Peyer's patch (tissue), 4 donors: Measurements from ENCODE around the gene GLI3. TPM values are rescaled to one million over a fixed set of nuclear protein-coding genes. Genes with fewer than 3 reads are reported as not detected.

Experiments
- DNase-seq, 3 donors: peaks; one replicate each; pipeline ENCODE4 v3.0.0-alpha.2; 2017 to 2019
- H3K27ac ChIP-seq, 4 donors: fragments of 200-600 bp; sonication (generic); one replicate each; pipeline ENCODE4 v1.5.1; 2016 to 2019
- H3K27me3 ChIP-seq, 2 donors: fragments of 200-600 bp; sonication (generic); one replicate each; pipeline ENCODE4 v1.5.1; 2019
- H3K36me3 ChIP-seq, 3 donors: fragments of 200-600 bp; sonication (generic); one replicate each; pipeline ENCODE4 v1.5.1; 2016 to 2019
- H3K4me1 ChIP-seq, 4 donors: fragments of 200-600 bp; sonication (generic); one replicate each; pipeline ENCODE4 v1.5.1; 2016 to 2019
- H3K4me3 ChIP-seq, 4 donors: fragments of 200-600 bp; sonication (generic); 1 replicate in 3 of 4; 2 replicates in 1 of 4; pipeline ENCODE4 v1.5.1; 2016 to 2019; ENCODE audit warnings: mild to moderate bottlenecking in 1 of 4
- H3K9me3 ChIP-seq, 4 donors: fragments of 200-600 bp; sonication (generic); one replicate each; pipeline ENCODE4 v1.5.1; 2016 to 2019; ENCODE audit warnings: mild to moderate bottlenecking in 1 of 4
- POLR2A ChIP-seq, 2 donors: fragments of 450-650 bp; IDR thresholded peaks; one replicate each; pipeline ENCODE4 v1.5.1; 2017; ENCODE audit warnings: antibody characterized with exemption in 2 of 2, mild to moderate bottlenecking in 2 of 2, moderate library complexity in 2 of 2
- total RNA-seq, 4 donors: library from RNA; depleted of rRNA; stranded (reverse); fragments of >200 nt; gene quantifications; one replicate each; pipeline ENCODE4 v1.1.0, GENCODE V29; 2016
- TF ChIP-seq, protein P1 (sequence below), 6 experiments: fragments of 450-650 bp in 4 of 6; fragments of 200-600 bp in 2 of 6; sonication (generic) in 1 of 6; IDR thresholded peaks; one replicate each; pipeline ENCODE4 v1.5.1; 2017 to 2019; ENCODE audit warnings: antibody characterized with exemption in 6 of 6, mild to moderate bottlenecking in 3 of 6, moderate library complexity in 1 of 6

The GLI3 gene
- total RNA-seq, 4 donors from 2014 or later = 0.53 to 30.5 (median 3.1) TPM

GRCh38 chr7:42185726-42186125 lies 51.3 kb downstream of the GLI3 start:
- H3K36me3 ChIP-seq = no peaks in the 10 kb centered on the region
- H3K4me1 ChIP-seq = no peaks in the 10 kb centered on the region
- no peak overlapping the region for H3K4me3 ChIP-seq
- H3K27me3 ChIP-seq = no peaks in the 10 kb centered on the region
- no peak for DNase-seq
- no peaks in the 10 kb centered on the region for H3K9me3 ChIP-seq
- TF ChIP-seq, protein P1, sequence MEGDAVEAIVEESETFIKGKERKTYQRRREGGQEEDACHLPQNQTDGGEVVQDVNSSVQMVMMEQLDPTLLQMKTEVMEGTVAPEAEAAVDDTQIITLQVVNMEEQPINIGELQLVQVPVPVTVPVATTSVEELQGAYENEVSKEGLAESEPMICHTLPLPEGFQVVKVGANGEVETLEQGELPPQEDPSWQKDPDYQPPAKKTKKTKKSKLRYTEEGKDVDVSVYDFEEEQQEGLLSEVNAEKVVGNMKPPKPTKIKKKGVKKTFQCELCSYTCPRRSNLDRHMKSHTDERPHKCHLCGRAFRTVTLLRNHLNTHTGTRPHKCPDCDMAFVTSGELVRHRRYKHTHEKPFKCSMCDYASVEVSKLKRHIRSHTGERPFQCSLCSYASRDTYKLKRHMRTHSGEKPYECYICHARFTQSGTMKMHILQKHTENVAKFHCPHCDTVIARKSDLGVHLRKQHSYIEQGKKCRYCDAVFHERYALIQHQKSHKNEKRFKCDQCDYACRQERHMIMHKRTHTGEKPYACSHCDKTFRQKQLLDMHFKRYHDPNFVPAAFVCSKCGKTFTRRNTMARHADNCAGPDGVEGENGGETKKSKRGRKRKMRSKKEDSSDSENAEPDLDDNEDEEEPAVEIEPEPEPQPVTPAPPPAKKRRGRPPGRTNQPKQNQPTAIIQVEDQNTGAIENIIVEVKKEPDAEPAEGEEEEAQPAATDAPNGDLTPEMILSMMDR (IDR thresholded peaks at IDR 0.05) = no peak
- no peak for TF ChIP-seq POLR2A (IDR thresholded peaks at IDR 0.05)
- H3K27ac ChIP-seq = no peak overlapping the region

GRCh38 chr7:42183547-42183946 lies 53.5 kb downstream of the GLI3 start:
- DNase-seq = no peak
- Histone ChIP-seq H3K36me3 (no peaks in the 10 kb centered on the region), H3K27me3 (no peaks in the 10 kb centered on the region), H3K9me3 (no peaks in the 10 kb centered on the region), H3K4me1 (no peaks in the 10 kb centered on the region), H3K4me3 (no peak overlapping the region), H3K27ac (no peak overlapping the region)
- TF ChIP-seq POLR2A (IDR thresholded peaks at IDR 0.05) = no peak

GRCh38 chr7:42181566-42181965 lies 55.4 kb downstream of the GLI3 start:
- Histone ChIP-seq H3K27me3 (no peaks in the 10 kb centered on the region), H3K36me3 (no peaks in the 10 kb centered on the region), H3K27ac (no peak overlapping the region), H3K4me1 (no peaks in the 10 kb centered on the region), H3K9me3 (no peaks in the 10 kb centered on the region), H3K4me3 (no peak overlapping the region)
- no peak for TF ChIP-seq POLR2A (IDR thresholded peaks at IDR 0.05)
- TF ChIP-seq, protein P1 (IDR thresholded peaks at IDR 0.05) = no peak
- DNase-seq = no peak

GRCh38 chr7:42180806-42181205 lies 56.2 kb downstream of the GLI3 start:
- Histone ChIP-seq H3K27ac (no peak overlapping the region), H3K4me1 (no peaks in the 10 kb centered on the region), H3K9me3 (no peaks in the 10 kb centered on the region), H3K4me3 (no peak overlapping the region), H3K27me3 (no peaks in the 10 kb centered on the region), H3K36me3 (no peaks in the 10 kb centered on the region)
- no peak for TF ChIP-seq POLR2A (IDR thresholded peaks at IDR 0.05)
- TF ChIP-seq, protein P1 (IDR thresholded peaks at IDR 0.05) = no peak
- no peak for DNase-seq

GRCh38 chr7:42176724-42177101 lies 60.3 kb downstream of the GLI3 start:
- TF ChIP-seq, protein P1 (IDR thresholded peaks at IDR 0.05) = no peak
- Histone ChIP-seq H3K4me1 (no peaks in the 10 kb centered on the region), H3K36me3 (no peaks in the 10 kb centered on the region), H3K4me3 (no peak overlapping the region), H3K27me3 (no peaks in the 10 kb centered on the region), H3K9me3 (no peaks in the 10 kb centered on the region), H3K27ac (no peak overlapping the region)
- no peak for DNase-seq

DNA sequence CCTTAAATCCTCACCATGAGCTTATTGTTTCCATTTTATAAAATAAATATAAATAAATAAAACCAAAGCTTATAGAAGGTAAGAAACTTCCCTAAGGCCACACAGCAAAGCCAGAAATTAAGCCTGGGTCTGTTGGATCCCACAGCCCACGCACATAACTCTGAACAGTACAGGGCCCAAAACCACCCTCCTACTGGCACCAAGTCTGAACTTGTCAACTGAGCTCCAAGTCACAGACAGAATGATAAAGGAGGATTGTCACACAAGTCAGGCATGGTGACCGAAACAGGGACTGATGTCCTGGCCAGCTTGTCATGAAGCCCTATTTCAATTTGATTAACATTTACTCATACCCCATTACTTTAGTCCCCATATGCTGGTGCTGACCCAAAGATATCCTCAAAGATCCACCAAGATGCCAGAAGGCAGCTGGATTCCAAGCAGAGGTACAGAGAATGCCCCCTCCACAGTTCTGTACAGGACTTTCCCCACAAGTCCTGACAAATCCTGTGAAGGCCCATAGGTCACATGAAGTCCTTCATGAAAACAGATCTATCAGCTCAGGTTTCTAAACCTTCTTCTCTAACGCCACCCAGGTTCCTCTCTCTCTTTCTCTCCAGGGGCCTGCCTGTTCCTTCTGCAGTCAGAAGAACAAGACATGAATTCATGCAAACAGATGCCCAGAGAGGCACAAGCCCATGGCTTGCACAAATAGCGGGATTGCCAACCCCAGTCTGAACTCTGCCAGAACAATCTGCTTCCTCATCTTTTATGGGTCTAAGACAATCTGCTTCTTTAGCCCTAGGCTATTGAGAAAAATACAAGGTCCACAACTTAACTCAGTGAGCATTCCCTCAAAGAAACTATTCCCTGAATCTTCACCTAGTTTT lies 60.9 kb downstream of the GLI3 start:
- no peak overlapping the region for H3K27ac ChIP-seq
- TF ChIP-seq, protein P1 (IDR thresholded peaks at IDR 0.05) = no peak
- no peak for TF ChIP-seq POLR2A (IDR thresholded peaks at IDR 0.05)
- no peaks in the 10 kb centered on the region for H3K36me3 ChIP-seq
- no peaks in the 10 kb centered on the region for H3K27me3 ChIP-seq
- no peaks in the 10 kb centered on the region for H3K9me3 ChIP-seq
- no peaks in the 10 kb centered on the region for H3K4me1 ChIP-seq
- no peak overlapping the region for H3K4me3 ChIP-seq
- DNase-seq = no peak
